ENCODE results near the gene LSG1.

The LSG1 gene

GRCh38 chr3:194606163-194606562 is 65.8 kb downstream of the LSG1 start:
- TF ChIP-seq GATA3 (IDR thresholded peaks at IDR 0.05; ENCODE audit: low read depth, low read length) (no peak), GATA2 (IDR thresholded peaks at IDR 0.05; ENCODE audit: low read depth, low read length) (peak; percentile 40; the same call in 1 of the 2 replicates)

DNA sequence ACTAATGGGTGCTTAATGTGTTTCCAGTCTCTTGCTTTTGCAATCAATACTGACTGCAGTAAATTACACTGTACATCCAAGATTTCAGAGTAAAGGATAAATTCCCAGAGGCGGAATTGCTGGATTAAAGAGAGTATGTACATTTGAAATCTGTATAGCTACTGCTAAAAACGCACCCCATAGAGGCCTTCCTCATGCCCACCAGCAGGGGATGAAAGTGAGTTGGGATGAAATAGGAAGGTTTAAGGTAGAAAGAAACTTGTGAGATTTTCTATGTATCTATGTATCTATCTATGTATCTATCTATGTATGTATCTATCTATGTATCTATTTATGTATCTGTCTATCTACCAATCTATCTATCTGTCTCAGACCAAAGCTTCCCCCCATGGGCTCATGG is 67.2 kb downstream of the LSG1 start:
- TF ChIP-seq GATA2 (IDR thresholded peaks at IDR 0.05; ENCODE audit: low read depth, low read length) (no peak), GATA3 (IDR thresholded peaks at IDR 0.05; ENCODE audit: low read depth, low read length) (no peak)

DNA sequence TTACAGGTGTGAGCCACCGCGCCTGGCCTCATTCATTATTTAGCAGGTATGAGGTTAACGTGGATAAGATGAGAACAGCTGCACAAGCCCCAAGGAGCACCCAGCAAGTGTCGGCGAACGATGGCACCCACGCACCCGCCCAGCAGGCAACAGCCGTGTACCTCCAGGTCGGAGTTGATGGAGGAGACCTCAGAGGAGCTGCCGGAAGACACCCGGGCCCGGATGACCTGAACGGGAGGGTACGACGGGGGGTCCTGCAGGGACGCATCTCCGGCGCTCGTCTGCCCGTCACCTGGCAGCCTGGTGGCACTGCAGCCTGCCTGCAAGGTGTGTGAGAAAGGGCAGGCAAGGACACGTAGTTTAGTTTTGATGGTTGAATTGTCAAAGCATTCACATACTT is 67.9 kb downstream of the LSG1 start:
- TF ChIP-seq GATA2 (IDR thresholded peaks at IDR 0.05; ENCODE audit: low read depth, low read length) (no peak), GATA3 (IDR thresholded peaks at IDR 0.05; ENCODE audit: low read depth, low read length) (no peak)

DNA sequence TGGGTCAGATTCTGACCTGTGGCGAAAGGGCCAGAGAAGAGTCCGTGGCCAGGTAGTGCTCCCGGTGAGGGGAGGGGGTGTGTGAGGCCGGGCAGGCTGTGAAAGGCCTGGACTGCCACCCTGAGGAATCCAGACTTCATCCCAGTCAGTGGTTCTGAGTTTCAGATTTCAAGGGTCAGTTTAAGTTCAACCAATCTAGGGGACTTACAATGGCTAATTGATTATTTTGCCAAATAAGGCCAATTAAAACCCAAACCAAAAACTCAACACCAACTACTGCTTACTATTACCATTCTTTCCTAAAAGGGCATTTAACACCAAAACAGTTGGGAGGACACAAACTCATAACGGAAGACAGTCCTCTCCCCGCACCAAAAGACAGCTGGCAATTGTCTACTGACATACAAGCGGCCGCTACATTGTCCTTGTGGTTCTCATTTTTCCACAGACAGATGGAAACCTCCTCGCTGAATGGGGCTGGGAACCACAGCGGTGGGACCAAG is 69.3 kb downstream of the LSG1 start:
- TF ChIP-seq GATA2 (IDR thresholded peaks at IDR 0.05; ENCODE audit: low read depth, low read length) (no peak), GATA3 (IDR thresholded peaks at IDR 0.05; ENCODE audit: low read depth, low read length) (no peak)

- no peak for TF ChIP-seq GATA2 (IDR thresholded peaks at IDR 0.05; ENCODE audit: low read depth, low read length)
- TF ChIP-seq GATA3 (IDR thresholded peaks at IDR 0.05; ENCODE audit: low read depth, low read length) = no peak
Observed at GRCh38 chr3:194598771-194599557, 73.0 kb downstream of the LSG1 start.

- TF ChIP-seq GATA3 (IDR thresholded peaks at IDR 0.05; ENCODE audit: low read depth, low read length) = no peak
- no peak for TF ChIP-seq GATA2 (IDR thresholded peaks at IDR 0.05; ENCODE audit: low read depth, low read length)
Observed at GRCh38 chr3:194596906-194597305, 75.1 kb downstream of the LSG1 start.

GRCh38 chr3:194592798-194593752 is 78.9 kb downstream of the LSG1 start:
- TF ChIP-seq GATA2 (IDR thresholded peaks at IDR 0.05; ENCODE audit: low read depth, low read length) = no peak
- no peak for TF ChIP-seq GATA3 (IDR thresholded peaks at IDR 0.05; ENCODE audit: low read depth, low read length)
